GM18517 (cell line): ENCODE results near the gene PGLYRP1.

Experiments
- ATAC-seq: cut with Tn5 transposase; IDR thresholded peaks from one replicate; pipeline ENCODE4 v1.9.1; 2021; ENCODE audit warnings: mild to moderate bottlenecking, moderate library complexity; ENCODE audit not compliant: unreplicated experiment

The PGLYRP1 gene

GRCh38 chr19:46032597-46033025 is 9.8 kb upstream of the PGLYRP1 start:
- ATAC-seq, result no peak

DNA sequence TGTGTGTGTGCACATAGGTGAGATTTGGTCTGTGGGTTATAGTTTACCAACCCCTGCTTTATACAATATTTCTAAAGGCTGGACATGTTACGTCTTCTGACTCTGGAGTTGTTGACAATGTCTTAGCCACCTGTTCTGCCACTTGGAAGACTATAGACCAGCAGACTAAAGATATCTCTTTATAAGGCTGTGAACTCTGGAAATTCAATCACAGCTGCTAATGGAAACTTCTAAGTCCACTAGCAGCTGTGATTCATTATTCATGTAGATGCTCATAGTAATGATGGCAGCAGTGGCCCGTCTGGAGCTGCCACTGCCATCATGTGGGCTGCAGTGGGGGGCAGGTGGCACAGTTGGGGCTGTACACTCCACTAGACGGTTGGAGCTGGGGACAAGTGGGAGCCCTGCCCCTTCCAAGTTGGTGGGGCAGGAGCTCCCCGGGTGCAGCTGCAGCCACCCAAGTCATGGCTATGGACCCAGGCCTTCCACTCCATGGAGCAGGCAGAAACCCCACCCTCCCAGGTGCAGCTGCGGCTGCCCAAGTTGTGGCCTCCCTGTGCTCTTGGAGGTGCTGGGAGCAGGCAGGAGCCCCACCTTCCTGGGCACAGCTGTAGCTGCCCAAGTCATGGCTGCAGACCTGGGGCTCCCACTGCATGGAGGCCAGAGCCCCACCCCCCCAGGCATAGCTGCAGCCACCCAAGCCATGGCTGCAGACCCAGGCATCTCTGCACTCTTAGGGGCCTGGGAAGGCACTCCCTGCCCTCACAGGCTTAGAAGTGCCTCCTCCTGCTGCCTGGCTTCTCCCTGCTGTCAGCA is 9.1 kb upstream of the PGLYRP1 start:
- no peak for ATAC-seq

DNA sequence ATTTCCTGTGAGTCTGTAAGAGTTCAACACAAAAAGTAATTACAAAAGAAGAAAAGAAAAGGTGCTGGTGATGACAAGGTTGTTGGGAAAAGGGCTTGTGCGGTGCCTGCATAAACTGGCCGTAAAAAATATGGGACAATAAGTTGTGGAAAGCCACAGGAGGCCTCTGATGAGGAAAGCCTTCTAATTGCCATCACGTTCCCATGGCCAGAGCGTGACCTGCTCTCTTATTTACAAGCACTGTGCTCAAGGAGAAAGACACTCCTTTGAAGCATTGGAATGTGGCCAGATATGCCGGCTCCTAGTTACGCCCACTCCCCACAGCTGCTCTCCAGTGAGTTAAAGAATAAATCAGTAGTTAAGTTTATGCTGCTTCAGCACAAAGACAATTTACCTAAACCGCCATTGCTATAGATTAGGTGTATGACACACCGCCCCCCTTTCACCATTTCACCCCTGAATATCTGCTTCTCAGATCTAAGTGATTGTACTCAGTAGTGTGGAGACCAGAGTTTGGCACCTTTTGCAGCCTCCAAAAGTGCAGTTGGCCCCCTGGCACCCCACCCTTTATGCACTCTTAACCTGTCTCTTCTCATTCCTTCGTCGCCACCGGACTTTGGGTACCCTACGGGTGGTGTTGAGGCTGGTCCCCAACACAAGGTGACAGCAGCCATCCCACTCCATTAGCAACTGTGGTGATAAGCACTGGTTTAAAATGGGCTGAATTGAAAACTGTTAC is 8.1 kb upstream of the PGLYRP1 start:
- ATAC-seq, result no peak

- no peak for ATAC-seq
Observed at GRCh38 chr19:46025835-46026234, 3.0 kb upstream of the PGLYRP1 start.

DNA sequence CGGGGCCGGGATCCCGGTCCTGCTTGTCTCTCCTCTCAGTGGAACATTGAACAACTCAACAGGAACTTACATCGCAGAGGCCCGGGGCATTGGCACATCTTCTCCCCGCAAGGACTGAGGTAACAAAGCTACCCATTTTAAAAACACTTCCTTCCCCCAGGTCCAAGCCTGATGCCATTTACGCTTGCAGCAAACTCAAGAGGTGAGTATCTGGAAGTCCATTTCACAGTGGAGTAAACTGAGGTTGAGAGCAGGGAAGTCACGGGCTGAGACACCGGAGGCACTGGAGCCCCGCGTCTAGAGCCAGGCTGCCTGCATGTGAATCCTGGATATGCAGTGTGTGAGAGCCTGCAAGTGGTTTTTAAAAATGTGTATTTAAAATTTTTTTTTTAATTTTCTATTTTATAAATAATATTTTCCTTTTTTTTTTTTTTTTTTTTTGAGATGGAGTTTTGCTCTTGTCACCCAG is 492 bp upstream of the PGLYRP1 start:
- ATAC-seq, result no peak

- ATAC-seq, result no peak
Observed at GRCh38 chr19:46022061-46022430, 807 bp downstream of the PGLYRP1 start.

DNA sequence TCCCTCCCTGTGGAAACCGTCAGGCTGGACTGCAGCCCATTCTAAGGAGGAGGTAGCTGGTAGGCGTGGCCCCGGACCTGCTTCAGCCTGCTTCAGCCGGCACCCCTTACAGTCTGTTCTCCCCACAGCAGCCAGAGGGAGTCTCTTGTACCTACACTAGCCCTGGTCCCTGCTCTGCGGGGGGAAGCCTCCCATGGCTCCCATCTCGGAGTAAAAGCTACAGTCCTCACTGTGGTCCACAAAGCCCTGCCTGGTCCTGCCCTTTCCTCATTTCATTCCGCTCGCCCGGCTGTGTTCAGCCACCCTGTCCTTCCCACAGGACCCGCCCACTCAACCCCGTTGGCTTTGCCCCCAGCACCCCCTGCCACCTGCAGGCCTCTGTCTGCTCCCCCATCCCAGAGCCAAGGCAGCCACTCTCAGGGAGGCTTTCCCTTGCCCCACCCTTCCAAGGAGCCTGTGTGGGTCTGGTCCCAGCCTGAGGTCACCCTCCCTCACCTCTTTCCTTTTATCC is 1.3 kb downstream of the PGLYRP1 start:
- ATAC-seq, result no peak

DNA sequence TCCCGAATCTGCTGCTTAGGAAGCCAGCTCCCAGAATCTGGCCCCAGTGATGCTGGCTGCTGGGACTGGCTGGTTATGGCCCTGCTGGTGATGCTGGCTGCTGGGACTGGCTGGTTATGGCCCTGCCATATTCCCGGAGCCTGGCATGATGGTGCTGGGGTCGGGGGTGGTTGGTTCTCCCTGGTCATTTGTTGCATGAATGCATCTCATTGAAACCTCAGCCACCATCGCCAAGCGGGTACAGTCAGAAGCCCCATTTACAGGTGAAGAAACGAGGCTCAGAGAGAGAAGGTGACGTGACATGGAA is 2.1 kb downstream of the PGLYRP1 start:
- ATAC-seq, result no peak

DNA sequence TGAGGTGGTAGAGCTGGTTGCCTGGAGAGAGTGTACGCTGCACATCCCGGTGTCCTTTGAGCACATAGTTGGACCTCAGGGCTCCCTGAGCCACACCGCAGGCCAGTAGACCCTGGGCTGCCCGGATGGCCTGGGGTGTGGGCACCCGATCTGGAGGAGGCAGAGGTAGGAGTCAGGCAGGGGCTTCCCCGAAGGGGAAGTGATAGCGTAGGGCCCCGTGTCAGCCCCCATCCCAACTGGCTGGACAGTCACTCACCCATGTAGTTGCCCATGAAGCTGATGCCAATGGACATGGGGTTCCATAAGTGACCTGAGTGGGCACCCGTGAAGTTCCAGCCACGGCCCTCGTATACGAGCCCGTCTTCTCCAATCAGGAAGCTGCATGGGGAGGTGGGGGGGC is 3.6 kb downstream of the PGLYRP1 start:
- no peak for ATAC-seq

- no peak for ATAC-seq
Observed at GRCh38 chr19:46018729-46019251, 4.1 kb downstream of the PGLYRP1 start.

DNA sequence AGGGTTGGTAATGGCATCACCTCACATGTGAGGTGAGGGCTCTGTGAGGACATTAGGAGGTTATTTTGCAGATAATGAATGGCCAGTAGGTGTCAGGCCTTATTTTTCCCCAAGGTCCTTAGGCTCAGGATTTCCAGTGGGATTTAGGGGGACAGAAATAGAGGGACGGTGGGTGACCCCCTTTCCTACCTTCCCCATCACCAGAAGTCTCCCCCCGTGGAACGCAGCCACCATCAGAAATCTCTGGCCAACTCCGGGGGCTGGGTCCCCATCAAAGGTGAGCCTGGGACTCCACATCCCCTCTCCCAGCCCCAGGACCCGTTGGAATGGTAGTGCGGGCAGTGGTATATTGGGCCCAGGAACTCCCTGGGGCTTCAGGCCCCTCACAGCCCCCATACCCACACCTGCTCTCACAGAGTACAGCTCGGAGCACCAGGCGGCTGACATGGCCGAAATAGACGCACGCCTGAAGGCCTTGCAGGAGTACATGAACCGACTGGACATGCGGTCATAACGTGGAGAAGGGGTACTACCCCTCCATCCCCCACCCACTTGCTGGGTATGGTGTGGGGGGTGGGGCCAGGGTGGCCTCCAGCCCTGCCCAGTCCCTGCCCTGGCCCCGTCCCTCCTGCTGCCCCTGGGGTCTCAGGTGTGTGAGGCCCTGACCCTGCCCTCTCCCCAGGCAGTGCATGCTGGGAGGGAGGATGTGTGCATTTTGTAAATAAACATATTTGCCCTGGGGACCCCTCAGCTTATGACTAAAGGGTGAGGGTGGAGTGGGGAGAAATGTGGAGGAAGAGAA is 4.8 kb downstream of the PGLYRP1 start:
- ATAC-seq, result no peak

- no peak for ATAC-seq
Observed at GRCh38 chr19:46017095-46017429, 5.8 kb downstream of the PGLYRP1 start.

GRCh38 chr19:46016426-46017094 is 6.3 kb downstream of the PGLYRP1 start:
- ATAC-seq, result no peak

- ATAC-seq, result no peak
Observed at GRCh38 chr19:46015687-46016425, 7.0 kb downstream of the PGLYRP1 start.

DNA sequence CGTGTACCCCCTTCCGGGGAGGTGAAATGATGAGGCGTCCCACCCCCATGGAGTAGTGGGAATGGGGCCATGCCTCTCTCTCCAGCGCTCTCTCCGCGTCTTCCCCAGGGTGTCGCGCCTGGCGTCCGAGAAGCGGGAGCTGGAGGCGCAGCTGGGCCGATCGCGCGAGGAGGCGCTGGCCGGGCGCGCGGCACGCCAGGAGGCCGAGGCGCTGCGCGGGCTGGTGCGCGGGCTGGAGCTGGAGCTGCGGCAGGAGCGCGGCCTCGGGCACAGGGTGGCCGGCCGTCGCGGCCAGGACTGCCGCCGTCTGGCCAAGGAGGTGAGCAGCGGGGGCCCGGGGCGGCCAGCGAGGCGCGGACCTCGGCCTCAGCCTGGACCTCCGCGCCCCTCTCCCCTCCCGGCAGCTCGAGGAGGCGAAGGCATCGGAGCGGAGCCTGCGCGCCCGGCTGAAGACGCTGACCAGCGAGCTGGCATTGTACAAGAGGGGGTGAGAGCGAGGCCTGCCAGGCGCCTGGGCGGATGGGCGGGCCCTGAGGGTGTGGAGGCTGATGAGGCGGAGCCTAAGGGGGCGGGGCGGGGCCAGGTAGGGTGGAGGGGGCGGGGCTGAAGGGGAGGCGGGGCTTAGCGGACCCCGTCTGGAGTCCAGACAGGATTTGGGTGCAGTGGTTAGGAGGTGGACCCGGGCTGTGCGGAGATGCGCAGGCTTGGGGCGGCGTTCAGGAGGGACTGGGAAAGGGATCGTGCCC is 7.7 kb downstream of the PGLYRP1 start:
- no peak for ATAC-seq

- no peak for ATAC-seq
Observed at GRCh38 chr19:46014534-46014933, 8.3 kb downstream of the PGLYRP1 start.

- no peak for ATAC-seq
Observed at GRCh38 chr19:46009530-46010510, 13.0 kb downstream of the PGLYRP1 start.

GRCh38 chr19:46006411-46006810 is 16.4 kb downstream of the PGLYRP1 start:
- no peak for ATAC-seq
